GM12865 (cell line): ENCODE data around the gene KBTBD13.
A peak's percentile ranks its signal among the peaks of the same experiment; 100 is the strongest.

Experiments
- DNase-seq: peaks from one replicate; pipeline ENCODE4 v3.0.0; 2010; ENCODE audit warnings: low read depth
- H3K4me3 ChIP-seq: 2 replicates; pipeline ENCODE4 v1.5.1; 2011; ENCODE audit warnings: mild to moderate bottlenecking, low read depth, low read length, control low read depth
- TF ChIP-seq, protein P1 (sequence below): IDR thresholded peaks from 2 replicates; pipeline ENCODE4 v1.5.1; 2011; ENCODE audit warnings: low read length, control low read depth, low read depth, inconsistent platforms; ENCODE audit not compliant: insufficient read depth; ENCODE audit errors: missing control alignments

Gene KBTBD13

GRCh38 chr15:65077291-65077980, 890 bp downstream of the KBTBD13 start:
- no peak for DNase-seq
- TF ChIP-seq, protein P1, sequence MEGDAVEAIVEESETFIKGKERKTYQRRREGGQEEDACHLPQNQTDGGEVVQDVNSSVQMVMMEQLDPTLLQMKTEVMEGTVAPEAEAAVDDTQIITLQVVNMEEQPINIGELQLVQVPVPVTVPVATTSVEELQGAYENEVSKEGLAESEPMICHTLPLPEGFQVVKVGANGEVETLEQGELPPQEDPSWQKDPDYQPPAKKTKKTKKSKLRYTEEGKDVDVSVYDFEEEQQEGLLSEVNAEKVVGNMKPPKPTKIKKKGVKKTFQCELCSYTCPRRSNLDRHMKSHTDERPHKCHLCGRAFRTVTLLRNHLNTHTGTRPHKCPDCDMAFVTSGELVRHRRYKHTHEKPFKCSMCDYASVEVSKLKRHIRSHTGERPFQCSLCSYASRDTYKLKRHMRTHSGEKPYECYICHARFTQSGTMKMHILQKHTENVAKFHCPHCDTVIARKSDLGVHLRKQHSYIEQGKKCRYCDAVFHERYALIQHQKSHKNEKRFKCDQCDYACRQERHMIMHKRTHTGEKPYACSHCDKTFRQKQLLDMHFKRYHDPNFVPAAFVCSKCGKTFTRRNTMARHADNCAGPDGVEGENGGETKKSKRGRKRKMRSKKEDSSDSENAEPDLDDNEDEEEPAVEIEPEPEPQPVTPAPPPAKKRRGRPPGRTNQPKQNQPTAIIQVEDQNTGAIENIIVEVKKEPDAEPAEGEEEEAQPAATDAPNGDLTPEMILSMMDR = no peak
- no peak overlapping the region for H3K4me3 ChIP-seq

DNA sequence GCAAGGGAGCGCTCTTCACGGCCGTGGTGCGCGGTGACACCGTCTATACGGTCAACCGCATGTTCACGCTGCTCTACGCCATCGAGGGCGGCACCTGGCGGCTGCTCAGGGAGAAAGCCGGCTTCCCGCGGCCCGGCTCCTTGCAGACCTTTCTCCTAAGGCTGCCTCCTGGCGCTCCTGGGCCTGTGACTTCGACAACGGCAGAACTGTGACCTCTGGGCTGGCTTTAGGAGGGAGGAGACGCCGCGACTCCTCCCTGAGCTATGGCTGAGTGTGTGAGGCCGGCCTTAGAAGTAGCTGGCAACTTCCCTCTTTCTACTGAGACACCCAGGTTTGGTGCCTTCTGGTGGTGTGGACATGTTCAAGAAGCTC, 1.4 kb downstream of the KBTBD13 start:
- TF ChIP-seq, protein P1 = peak; percentile 9
- H3K4me3 ChIP-seq = no peak overlapping the region
- DNase-seq = peak; percentile 20

DNA sequence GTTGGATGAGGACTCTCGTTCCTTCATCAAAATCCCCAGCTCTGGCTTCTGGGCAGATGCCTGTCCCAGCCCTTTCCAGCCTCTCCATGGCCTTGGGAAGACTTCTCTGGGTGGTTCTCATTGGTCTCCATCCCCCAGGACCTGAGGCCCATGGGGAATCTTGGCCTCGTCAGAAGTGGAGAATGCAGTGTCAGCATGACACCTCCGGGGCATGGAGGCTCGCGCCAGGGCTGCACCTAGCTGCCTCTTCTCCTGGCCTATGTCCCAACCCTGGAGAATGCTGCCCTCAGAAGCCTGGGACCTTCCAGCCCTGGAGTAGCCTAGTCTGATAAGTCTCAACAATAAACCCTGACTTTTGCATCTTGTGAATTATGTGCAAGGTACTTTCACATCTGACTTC, 3.0 kb downstream of the KBTBD13 start:
- no peak for DNase-seq
- TF ChIP-seq, protein P1 = no peak
- no peak overlapping the region for H3K4me3 ChIP-seq

GRCh38 chr15:65081270-65081669, 4.7 kb downstream of the KBTBD13 start:
- no peak overlapping the region for H3K4me3 ChIP-seq
- TF ChIP-seq, protein P1 = no peak
- DNase-seq = no peak

DNA sequence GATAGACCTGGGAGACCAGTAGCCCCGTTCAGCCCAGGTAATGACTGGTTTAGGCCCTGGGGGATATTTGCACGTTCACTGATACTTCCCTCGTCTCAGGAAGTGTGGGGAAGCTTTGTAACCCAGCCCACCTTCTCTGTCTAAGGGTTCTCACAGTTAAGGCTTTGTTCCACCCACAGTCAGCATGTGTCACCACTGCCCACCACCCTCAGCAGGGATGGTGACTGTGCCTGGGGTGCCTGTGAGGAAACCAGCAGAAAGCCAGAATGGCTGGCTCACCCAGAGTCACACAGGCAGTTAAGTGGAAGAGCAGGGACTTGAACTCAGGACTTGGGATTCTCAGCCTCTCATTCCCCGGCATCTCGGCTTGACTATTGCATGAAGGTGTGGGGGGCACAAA, 5.2 kb downstream of the KBTBD13 start:
- TF ChIP-seq, protein P1 = no peak
- H3K4me3 ChIP-seq = no peak overlapping the region
- DNase-seq = no peak

DNA sequence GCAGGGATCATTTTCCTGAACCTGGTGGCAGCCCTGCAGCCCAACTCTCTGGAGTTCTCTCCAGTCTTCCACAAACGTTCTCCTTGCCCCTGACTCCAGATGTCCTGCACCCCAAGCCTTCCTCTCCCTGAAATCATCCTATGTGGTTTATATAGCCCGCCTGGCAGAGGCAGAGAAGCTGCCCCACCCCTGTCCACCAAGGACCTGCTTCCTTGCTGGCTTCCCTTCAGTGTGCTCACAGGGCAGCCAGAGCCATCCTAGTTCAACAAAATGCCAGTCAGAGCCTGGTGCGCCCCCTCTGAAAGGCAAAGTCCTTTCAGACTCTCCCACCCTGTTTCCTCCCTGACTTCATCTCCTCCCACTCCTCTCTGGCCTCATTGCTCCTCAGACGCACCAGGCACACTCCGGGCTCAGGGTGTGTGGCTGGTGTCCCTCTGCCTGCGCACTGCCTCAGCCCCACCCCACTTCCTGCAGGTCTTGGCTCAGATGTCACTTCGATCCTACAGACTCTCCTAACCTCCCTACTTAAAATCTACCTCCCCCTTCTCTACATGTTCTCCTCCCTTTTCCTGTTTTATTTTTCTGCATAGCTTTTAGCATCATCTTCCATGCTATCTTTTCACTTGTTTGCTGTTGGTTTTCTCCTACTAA, 5.9 kb downstream of the KBTBD13 start:
- no peak for DNase-seq
- H3K4me3 ChIP-seq = no peak overlapping the region
- TF ChIP-seq, protein P1 = no peak
